ENCODE measurements around the gene MED19.
"Not testable (repeated sequence)": the region's sequence is repeated elsewhere in the genome, so short reads cannot be mapped to it uniquely, and the experiment has no call there.

The MED19 gene
- total RNA-seq, result 6.1 to 11.9 (median 8.4) reads per million in 18 experiments

DNA sequence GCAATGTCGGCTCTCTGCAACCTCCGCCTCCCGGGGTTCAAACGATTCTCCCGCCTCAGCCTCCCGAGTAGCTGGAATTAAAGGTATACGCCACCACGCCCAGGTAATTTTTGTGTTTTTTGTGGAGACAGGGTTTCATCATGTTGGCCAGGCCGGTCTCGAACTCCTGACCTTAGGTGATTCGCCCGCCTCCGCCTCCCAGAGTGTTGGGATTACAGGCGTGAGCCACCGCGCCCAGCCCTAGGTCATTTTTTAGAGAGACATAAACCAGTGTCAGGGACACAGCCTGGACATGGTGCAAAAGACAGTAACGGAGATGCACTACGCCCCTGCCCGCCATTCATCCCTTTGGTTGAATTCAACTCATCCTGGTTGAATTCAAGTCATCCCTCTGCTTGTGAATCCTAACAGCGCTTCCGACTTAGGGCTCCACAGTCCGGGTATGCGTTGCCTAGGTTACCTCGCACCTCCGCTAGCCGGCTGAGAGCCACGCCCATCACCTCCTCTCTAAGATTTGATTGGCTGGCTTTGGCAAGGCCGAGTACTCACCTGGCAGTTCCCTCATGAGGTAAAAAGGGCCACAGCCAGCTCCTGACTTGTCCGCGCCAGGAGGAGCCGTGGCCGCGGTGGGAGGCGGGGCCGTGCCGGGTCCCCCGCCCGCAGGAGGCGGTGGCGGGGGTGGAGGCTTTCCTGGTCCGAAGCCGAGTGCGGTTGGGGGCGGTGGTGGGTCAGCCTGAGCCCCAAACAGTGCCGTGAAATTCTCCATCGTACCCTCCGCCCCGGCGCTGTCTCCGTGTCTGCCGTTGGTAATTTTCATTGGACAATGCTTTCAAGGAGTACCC lies at the start of gene MED19:
Gene MED19 (minus strand): TSS at position 802 of the 842 bp plus-strand sequence. CDS start 36 bp downstream, at position 766.
- peak; percentile 37 to 70 for DNase-seq

DNA sequence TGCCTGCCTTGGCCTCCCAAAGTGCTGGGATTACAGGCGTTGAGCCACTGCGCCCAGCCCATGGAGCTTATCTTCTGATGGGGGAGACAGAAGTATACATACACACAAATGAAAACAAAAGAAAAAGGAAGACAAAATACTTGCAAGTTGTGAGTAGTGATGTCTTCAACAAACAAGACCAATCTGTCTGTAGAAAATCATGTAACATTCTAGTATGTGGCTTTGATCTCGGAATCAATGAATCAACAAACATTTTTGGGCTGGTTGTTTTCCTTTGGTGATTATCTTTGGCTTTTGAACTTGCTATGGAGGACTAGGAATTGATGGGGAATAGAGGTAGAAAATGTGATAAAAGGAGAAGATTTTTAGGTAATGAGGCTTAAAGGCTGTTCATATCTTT lies 46.2 kb upstream of the MED19 start:
- no peak for DNase-seq

DNA sequence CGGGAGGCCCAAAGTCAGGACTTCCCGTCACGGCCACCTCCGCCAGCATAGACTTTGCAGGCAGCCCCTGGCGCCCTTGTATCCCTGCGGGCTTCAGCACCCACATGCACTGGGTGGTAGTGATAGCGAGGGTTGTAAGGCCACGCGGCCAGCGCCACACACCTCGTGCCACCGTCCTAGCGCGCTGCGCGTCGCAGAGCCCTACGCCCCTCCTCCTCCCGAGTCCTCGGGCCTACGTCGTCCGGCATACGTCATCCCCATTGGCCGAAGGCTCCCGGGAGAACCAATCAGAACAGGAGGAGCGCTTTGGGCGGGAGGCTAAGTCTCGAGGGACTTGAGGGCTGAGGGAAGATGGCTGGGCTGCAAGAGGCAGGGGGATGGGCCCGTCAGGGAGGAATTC lies 40.9 kb upstream of the MED19 start:
- no peak for DNase-seq

GRCh38 chr11:57751676-57752253 lies 39.8 kb upstream of the MED19 start, which contains the start of gene BTBD18:
Gene BTBD18 (minus strand): TSS chr11:57751819. CDS start chr11:57751188, 631 bp downstream.
- peak; percentile 29 to 40 for DNase-seq

GRCh38 chr11:57751176-57751575 lies 39.2 kb upstream of the MED19 start:
- DNase-seq, result no peak

GRCh38 chr11:57746920-57747319 lies 34.9 kb upstream of the MED19 start:
- DNase-seq, result no peak

DNA sequence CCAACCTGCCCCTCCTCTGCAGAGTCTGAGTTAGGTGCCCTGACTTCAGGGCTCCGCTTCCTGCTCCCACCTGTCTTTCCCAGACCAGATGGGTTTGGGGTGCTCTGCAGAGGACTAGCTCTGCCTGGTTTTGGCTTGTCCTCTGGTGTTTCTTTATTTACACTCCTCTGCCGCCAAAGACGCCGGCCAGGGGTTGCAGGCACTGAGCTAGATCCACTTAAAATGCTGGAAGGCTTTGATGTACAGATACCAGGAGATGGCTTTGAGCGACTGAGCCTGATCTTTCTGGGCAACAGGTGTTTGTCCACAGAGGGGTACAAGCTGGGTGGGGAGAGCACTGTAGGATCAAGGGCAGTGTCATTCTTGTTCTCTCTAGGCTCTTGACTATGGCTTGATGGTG lies 33.2 kb upstream of the MED19 start:
- no peak for DNase-seq

- no peak for DNase-seq
Measured at GRCh38 chr11:57744357-57744756, 32.3 kb upstream of the MED19 start.

DNA sequence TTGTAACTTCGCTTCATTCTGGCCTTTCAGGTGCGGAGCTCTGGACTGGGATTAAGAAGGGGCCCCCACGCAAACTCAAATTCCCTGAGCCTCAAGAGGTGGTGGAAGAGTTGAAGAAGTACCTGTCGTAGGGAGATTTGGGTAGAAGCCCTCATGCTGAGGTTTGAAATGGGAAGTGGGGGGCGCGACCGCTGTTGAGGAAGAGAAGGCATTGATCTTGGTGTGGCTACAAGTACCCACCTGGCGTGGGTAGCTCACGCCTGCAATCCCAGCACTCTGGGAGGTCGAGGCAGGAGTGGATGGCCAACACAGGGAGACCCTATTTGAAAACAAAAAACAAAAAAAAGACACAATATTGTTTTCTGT lies 30.1 kb upstream of the MED19 start:
- DNase-seq, result no peak

- DNase-seq, result peak; percentile 98 to 99
Measured at GRCh38 chr11:57741132-57742086, 29.4 kb upstream of the MED19 start, which contains the start of gene SELENOH. Gene SELENOH (plus strand): TSS chr11:57741491. CDS start chr11:57741596, 105 bp downstream.

GRCh38 chr11:57735619-57736298 lies 23.7 kb upstream of the MED19 start:
- DNase-seq, result no peak

DNA sequence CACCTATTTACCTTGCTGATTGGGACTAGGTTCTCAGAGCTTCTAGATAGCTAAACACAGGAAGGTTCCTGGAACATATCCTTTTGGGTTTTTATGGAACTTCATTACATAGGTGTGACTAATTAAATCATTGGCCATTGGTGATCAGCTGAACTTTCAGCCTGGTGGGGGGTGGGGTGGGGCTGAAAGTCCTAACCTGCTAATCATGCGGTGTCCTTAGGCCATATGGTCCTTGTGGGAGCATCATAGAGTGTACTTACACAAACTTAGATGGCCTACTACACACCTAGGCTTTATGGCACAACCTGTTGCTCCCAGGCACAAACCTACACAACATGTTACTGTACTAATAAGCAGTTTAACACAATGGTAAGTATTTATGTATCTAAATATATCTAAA lies 20.6 kb upstream of the MED19 start:
- DNase-seq, result no peak

DNA sequence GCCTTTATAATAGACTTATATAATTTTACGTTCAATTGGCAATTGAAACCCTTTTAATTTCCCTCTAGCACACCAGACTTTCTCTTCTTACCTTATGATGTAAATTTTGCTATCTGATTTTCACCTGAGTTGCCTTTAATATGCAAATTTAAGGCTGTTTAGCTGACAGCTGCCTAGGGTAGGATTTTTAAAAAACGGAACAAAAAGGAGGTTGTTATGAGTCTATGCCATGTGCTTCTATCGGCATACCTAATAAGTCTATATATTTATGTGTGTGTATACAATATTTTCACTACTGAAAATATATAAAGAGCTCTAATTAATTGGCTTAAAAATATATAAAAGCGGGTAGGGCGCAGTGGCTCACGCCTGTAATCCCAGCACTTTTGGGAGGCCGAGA lies 17.5 kb upstream of the MED19 start:
- no peak for DNase-seq

GRCh38 chr11:57728829-57729228 lies 16.8 kb upstream of the MED19 start:
- DNase-seq, result no peak

GRCh38 chr11:57727185-57727584 lies 15.2 kb upstream of the MED19 start:
- DNase-seq, result no peak

GRCh38 chr11:57716726-57717125 lies 4.7 kb upstream of the MED19 start:
- not testable (repeated sequence) for DNase-seq

DNA sequence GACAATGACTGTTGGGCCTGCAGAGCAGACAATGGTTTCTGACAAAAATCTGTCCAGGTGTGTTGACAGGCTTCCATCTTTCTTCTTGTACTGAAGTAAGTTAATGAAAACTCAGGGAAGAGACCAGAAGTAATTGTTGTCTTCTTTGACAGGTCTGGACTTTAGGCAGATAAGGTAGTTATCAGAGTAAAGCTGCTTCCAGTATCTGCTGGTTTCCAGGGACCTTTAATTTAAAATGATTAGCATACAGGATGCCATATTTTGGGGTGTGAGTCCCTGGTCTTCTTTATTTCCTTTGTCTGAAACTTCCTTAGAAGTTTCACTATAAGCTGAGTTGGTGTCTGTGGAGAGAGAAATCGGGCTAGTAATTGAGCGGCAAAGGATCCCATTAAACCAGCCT lies 1.8 kb upstream of the MED19 start:
- no peak for DNase-seq

GRCh38 chr11:57712256-57713150 lies 488 bp upstream of the MED19 start, which contains the start of gene TMX2:
Gene TMX2 (plus strand): TSS chr11:57712593. CDS start chr11:57712619, 26 bp downstream.
- peak; percentile 98 to 99 for DNase-seq

DNA sequence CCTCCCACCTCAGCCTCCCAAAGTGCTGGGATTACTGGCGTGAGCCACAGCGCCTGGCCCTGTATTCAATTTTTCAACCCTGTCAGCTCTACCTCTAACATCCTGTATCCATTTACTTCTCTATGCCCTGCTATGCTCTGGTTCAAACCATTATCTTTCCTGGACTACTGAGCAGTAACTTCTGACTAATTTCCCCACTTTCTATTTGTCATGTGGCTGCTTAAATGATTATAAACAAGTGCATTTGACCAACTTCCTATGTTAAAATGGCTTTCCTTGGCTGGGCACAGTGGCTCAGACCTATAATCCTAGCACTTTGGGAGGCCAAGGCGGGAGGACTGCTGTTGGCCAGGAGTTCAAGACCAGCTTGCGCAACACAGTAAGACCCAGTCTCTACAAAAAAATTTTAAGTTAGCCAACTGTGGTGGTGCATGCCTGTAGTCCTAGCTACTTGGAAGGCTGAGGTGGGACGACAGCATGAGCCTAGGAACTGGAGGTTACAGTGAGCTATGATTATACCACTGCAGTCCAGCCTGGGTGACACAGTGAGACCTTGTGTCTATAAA lies 2.1 kb downstream of the MED19 start:
- DNase-seq, result no peak

- not testable (repeated sequence) for DNase-seq
Measured at GRCh38 chr11:57705432-57705831, 6.6 kb downstream of the MED19 start.

DNA sequence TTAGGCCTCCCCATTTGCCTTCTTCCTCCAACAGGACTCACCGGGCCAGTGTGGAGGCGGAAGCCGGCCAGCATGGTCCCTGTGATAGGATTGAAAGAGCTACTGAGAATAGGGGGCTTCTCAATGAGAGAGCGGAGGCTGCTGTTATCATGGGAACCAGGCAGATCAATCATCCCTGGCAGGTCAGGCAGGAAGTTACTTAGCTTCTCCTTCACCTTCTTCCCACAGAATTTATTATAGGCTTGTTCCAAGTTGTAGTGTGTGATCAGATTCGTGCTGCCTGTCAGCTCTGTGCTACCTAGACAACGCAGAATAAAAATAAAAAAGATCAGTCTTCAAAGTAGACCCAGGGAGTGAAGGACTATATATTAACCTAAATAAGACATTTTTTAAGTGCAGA lies 7.1 kb downstream of the MED19 start:
- no peak for DNase-seq

Measured in inflammatory macrophage (primary cell).